ENCODE measurements around the gene UBASH3A.

DNA sequence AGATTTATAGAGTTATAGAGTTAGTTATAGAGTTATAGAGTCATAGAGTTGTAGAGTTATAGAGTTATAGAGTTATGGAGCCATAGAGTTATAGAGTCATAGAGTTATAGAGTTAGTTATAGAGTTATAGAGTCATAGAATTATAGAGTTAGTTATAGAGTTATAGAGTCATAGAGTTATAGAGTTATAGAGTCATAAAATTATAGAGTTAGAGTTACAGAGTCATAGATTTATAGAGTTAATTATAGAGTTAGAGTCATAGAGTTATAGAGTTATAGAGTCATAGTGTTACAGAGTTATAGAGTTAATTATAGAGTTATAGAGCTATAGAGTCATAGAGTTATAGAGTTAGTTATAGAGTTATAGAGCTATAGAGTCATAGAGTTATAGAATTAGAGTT, 32.1 kb downstream of the UBASH3A start:
- TF ChIP-seq EZH2 (IDR thresholded peaks at IDR 0.05; ENCODE audit: borderline replicate concordance, insufficient read depth, low read depth, low read length, poor library complexity, severe bottlenecking): no peak
- TF ChIP-seq, protein P1, sequence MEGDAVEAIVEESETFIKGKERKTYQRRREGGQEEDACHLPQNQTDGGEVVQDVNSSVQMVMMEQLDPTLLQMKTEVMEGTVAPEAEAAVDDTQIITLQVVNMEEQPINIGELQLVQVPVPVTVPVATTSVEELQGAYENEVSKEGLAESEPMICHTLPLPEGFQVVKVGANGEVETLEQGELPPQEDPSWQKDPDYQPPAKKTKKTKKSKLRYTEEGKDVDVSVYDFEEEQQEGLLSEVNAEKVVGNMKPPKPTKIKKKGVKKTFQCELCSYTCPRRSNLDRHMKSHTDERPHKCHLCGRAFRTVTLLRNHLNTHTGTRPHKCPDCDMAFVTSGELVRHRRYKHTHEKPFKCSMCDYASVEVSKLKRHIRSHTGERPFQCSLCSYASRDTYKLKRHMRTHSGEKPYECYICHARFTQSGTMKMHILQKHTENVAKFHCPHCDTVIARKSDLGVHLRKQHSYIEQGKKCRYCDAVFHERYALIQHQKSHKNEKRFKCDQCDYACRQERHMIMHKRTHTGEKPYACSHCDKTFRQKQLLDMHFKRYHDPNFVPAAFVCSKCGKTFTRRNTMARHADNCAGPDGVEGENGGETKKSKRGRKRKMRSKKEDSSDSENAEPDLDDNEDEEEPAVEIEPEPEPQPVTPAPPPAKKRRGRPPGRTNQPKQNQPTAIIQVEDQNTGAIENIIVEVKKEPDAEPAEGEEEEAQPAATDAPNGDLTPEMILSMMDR (IDR thresholded peaks at IDR 0.05): no peak

Measured in B cell (primary cell).